GM21515 (cell line): ENCODE results near the gene TMEM169.
"Not testable (repeated sequence)": the region's sequence is repeated elsewhere in the genome, so short reads cannot be mapped to it uniquely, and the experiment has no call there.

ENCODE experiments used
- ATAC-seq: cut with Tn5 transposase; IDR thresholded peaks from one replicate; pipeline ENCODE4 v1.9.1; 2021; ENCODE audit not compliant: unreplicated experiment

Gene TMEM169

GRCh38 chr2:216071111-216071851 is 10.4 kb upstream of the TMEM169 start:
- no peak for ATAC-seq

- no peak for ATAC-seq
Observed at GRCh38 chr2:216072473-216072872, 9.2 kb upstream of the TMEM169 start.

- ATAC-seq, result no peak
Observed at GRCh38 chr2:216073773-216074172, 7.9 kb upstream of the TMEM169 start.

- no peak for ATAC-seq
Observed at GRCh38 chr2:216074380-216074779, 7.3 kb upstream of the TMEM169 start.

- ATAC-seq, result no peak
Observed at GRCh38 chr2:216074794-216075193, 6.9 kb upstream of the TMEM169 start.

GRCh38 chr2:216075510-216076485 is 5.9 kb upstream of the TMEM169 start:
- no peak for ATAC-seq

- no peak for ATAC-seq
Observed at GRCh38 chr2:216078776-216079175, 2.9 kb upstream of the TMEM169 start.

- ATAC-seq, result not testable (repeated sequence)
Observed at GRCh38 chr2:216080048-216080447, 1.7 kb upstream of the TMEM169 start.

GRCh38 chr2:216081012-216081411 is 707 bp upstream of the TMEM169 start:
- ATAC-seq, result no peak

GRCh38 chr2:216082117-216082711 is 495 bp downstream of the TMEM169 start:
- peak; percentile 17 for ATAC-seq

GRCh38 chr2:216082805-216083204 is 1.1 kb downstream of the TMEM169 start:
- no peak for ATAC-seq

- ATAC-seq, result no peak
Observed at GRCh38 chr2:216083464-216084281, 2.0 kb downstream of the TMEM169 start.

- no peak for ATAC-seq
Observed at GRCh38 chr2:216084547-216084946, 2.8 kb downstream of the TMEM169 start.

- no peak for ATAC-seq
Observed at GRCh38 chr2:216086207-216086893, 4.6 kb downstream of the TMEM169 start.

- peak; percentile 50 for ATAC-seq
Observed at GRCh38 chr2:216090369-216090786, 8.7 kb downstream of the TMEM169 start.

GRCh38 chr2:216092646-216093045 is 10.9 kb downstream of the TMEM169 start:
- ATAC-seq, result no peak

GRCh38 chr2:216094701-216095100 is 13.0 kb downstream of the TMEM169 start:
- ATAC-seq, result no peak

- no peak for ATAC-seq
Observed at GRCh38 chr2:216098421-216099334, 17.0 kb downstream of the TMEM169 start.

- no peak for ATAC-seq
Observed at GRCh38 chr2:216101109-216101508, 19.4 kb downstream of the TMEM169 start.
